ENCODE measurements around the gene SCFD2. TPM values are rescaled to one million over a fixed set of nuclear protein-coding genes. Genes with fewer than 3 reads are reported as not detected.

SCFD2 gene
- total and polyA plus RNA-seq, 2 of the 8 experiments (the other 6 are each of a cell fraction or from before 2014, with no cell fraction given), result 6.2 to 10.2 TPM

- no peak for TF ChIP-seq SIN3A (conservative IDR thresholded peaks at IDR 0.05 in 1 of 2, IDR thresholded peaks at IDR 0.05 in 1 of 2; ENCODE audit: low read depth in 1 of 2, low read length in 2 of 2)
- no peak for TF ChIP-seq JUN (IDR thresholded peaks at IDR 0.05; ENCODE audit: low read depth, low read length)
Measured at GRCh38 chr4:52952540-52952939, 413.3 kb downstream of the SCFD2 start (continued).

All from H1 (cell line).